Heart left ventricle (tissue), 16 donors: ENCODE measurements around the gene SYT3. TPM values are rescaled to one million over a fixed set of nuclear protein-coding genes. Genes with fewer than 3 reads are reported as not detected.
A peak's percentile ranks its signal among the peaks of the same experiment; 100 is the strongest.

Experiments
- ATAC-seq, 4 donors: fragments of 200-7000 bp; cut with Tn5 transposase; one replicate each; pipeline ENCODE4 v1.9.1; 2020 to 2022; ENCODE audit warnings: moderate library complexity in 4 of 4, mild to moderate bottlenecking in 3 of 4, moderate number of reproducible peaks in 1 of 4
- DNase-seq, 5 donors: peaks; one replicate each; pipeline ENCODE4 v3.0.0-alpha.2; 2020
- H3K27ac ChIP-seq, 12 donors: fragments of 200-600 bp; sonication (generic) in 4 of 12; one replicate each; pipeline versions ENCODE4 v1.5.0 to v1.8.0; 2016 to 2022; ENCODE audit warnings: mild to moderate bottlenecking in 2 of 12
- H3K27me3 ChIP-seq, 9 donors: fragments of 200-600 bp; sonication (generic) in 2 of 9; one replicate each; pipeline versions ENCODE4 v1.5.1 to v1.8.0; 2016 to 2022; ENCODE audit warnings: mild to moderate bottlenecking in 3 of 9
- H3K36me3 ChIP-seq, 9 donors: fragments of 200-600 bp; sonication (generic) in 2 of 9; one replicate each; pipeline versions ENCODE4 v1.5.0 to v1.8.0; 2018 to 2022; ENCODE audit warnings: mild to moderate bottlenecking in 2 of 9
- H3K4me1 ChIP-seq, 12 donors: fragments of 200-600 bp; sonication (generic) in 4 of 12; one replicate each; pipeline versions ENCODE4 v1.5.0 to v1.8.0; 2016 to 2022; ENCODE audit warnings: mild to moderate bottlenecking in 3 of 12
- H3K4me3 ChIP-seq, 12 donors: fragments of 200-600 bp; sonication (generic) in 4 of 12; one replicate each; pipeline versions ENCODE4 v1.5.0 to v1.8.0; 2017 to 2022; ENCODE audit warnings: mild to moderate bottlenecking in 9 of 12, moderate library complexity in 4 of 12
- H3K9me3 ChIP-seq, 12 donors: fragments of 200-600 bp; sonication (generic) in 4 of 12; one replicate each; pipeline versions ENCODE4 v1.5.0 to v1.8.0; 2016 to 2022; ENCODE audit warnings: mild to moderate bottlenecking in 1 of 12
- POLR2A ChIP-seq, 2 donors: fragments of 450-650 bp; IDR thresholded peaks; one replicate each; pipeline ENCODE4 v1.6.1; 2017; ENCODE audit warnings: antibody characterized with exemption in 2 of 2, mild to moderate bottlenecking in 2 of 2, moderate library complexity in 2 of 2
- WGBS, 4 donors: extraction: QIAGEN DNeasy Blood & Tissue Kit in 2 of 4; methylation state at CpG; one replicate each; pipeline versions ENCODE4 v1.1.5 to v1.1.7; 2013 to 2018; 5-methylcytosine and 5-hydroxymethylcytosine counted together
- intact Hi-C, 10 donors: fragments of 100-400 bp; cut with DNase I; formaldehyde crosslinking; loops; one replicate each; pipeline versions ENCODE4 v1.11.1 to v1.14.2; 2022
- polyA plus RNA-seq, 2 donors: library from polyadenylated mRNA; stranded (reverse); fragments of 200-250 nt; gene quantifications; one replicate each; pipeline ENCODE4 v1.2.3, GENCODE V29; 2013
- total RNA-seq, 9 donors: library from RNA; depleted of rRNA in 2 of 9; stranded (reverse); fragments of >200 nt in 2 of 9; fragmentation: NEBNext Ultra II Directional in 3 of 9; extraction: Animal tissue kit (Norgen Biotek cat#: 25700) in 3 of 9; gene quantifications; one replicate each; pipeline versions ENCODE4 v1.1.0 to v1.2.4, GENCODE V29; 2016 to 2023
- TF ChIP-seq, protein P1 (sequence below), 12 donors: fragments of 200-600 bp; sonication (generic) in 4 of 12; IDR thresholded peaks; one replicate each; pipeline versions ENCODE4 v1.5.0 to v1.8.0; 2018 to 2022; ENCODE audit warnings: antibody characterized with exemption in 12 of 12, mild to moderate bottlenecking in 5 of 12
- donor health status: ischemic (EF 13 %, LVEDD 7.1; RV severe dilation, severe dysfunction).
- donor health status: healthy with polysubstance abuse.
- donor health status: DM: no; HTN: yes; CAD: no.
- donor health status: DM: no; HTN: no; CAD: no.
- donor health status: ischemic (EF 25% LVEDD 6.9; RV normal size, moderate dysfunction).
- donor health status: ischemic (EF 25% LVEDD 5.7; RV mildly dilated, moderate dysfunction).
- donor health status: healthy.
- donor health status: DM: yes; HTN: yes; CAD: no.
- donor health status: ischemic (EF 35%, LVEDD 5.7; RV mildly dilated, moderate dysfunction).
- donor health status: nonischemic (EF 11% LVEDD 7.7; RV severe dilation, severe dysfunction).
- donor health status: DM: yes; HTN: yes; CAD: no.
- donor health status: PGD.
- donor health status: ischemic (EF 29% LVEDD 5.4; RV normal size, mild dysfunction).
- donor health status: nonischemic (EF 23%, LVEDD 6.1; RV moderate dilation, normal function).

Gene SYT3
- total and polyA plus RNA-seq, 11 donors: 0.06 to 0.75 (median 0.20) TPM; not detected in 6

DNA sequence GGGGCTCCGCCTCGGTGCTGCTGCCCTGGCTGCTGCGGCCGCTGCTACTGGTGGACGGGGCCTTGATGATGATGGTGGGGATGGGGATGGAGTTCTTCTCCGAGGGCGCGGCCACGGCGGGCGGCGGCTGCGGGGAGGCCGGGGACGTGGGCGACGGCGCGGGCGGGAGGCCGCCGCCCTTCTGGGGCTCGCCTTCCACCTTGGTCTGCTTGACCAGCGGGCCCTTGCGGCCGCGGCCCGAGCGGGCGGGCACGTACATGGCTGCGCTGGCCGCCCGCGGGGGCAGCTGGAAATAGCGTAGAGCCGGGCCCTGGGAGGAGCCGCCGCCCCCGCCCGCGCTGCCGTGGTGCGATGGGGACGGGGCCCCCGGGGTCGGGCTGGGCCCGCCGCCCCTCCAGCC, 28.7 kb upstream of the SYT3 start:
- Histone ChIP-seq H3K9me3 (no peaks in the 10 kb centered on the region), H3K4me3 (no peak overlapping the region), H3K36me3 (no peaks in the 10 kb centered on the region), H3K4me1 (peaks cover 0 to 27% (median 0%) of the 10 kb centered on the region in 12 donors), H3K27ac (no peak overlapping the region), H3K27me3 (peaks cover 33 to 92% (median 57%) of the 10 kb centered on the region in 9 donors)
- no peak for DNase-seq
- TF ChIP-seq, protein P1, sequence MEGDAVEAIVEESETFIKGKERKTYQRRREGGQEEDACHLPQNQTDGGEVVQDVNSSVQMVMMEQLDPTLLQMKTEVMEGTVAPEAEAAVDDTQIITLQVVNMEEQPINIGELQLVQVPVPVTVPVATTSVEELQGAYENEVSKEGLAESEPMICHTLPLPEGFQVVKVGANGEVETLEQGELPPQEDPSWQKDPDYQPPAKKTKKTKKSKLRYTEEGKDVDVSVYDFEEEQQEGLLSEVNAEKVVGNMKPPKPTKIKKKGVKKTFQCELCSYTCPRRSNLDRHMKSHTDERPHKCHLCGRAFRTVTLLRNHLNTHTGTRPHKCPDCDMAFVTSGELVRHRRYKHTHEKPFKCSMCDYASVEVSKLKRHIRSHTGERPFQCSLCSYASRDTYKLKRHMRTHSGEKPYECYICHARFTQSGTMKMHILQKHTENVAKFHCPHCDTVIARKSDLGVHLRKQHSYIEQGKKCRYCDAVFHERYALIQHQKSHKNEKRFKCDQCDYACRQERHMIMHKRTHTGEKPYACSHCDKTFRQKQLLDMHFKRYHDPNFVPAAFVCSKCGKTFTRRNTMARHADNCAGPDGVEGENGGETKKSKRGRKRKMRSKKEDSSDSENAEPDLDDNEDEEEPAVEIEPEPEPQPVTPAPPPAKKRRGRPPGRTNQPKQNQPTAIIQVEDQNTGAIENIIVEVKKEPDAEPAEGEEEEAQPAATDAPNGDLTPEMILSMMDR (IDR thresholded peaks at IDR 0.05): no peak
- TF ChIP-seq POLR2A (IDR thresholded peaks at IDR 0.05): no peak
- 1 to 5% (median 2%) methylated on average over 12 to 49 of the region's 49 CpGs for WGBS, 4 donors
- intact Hi-C loops: no loop called here
- ATAC-seq: no peak

GRCh38 chr19:50667759-50668231, 28.1 kb upstream of the SYT3 start:
- Histone ChIP-seq H3K36me3 (no peaks in the 10 kb centered on the region), H3K9me3 (no peaks in the 10 kb centered on the region), H3K4me1 (peaks cover 0 to 27% (median 0%) of the 10 kb centered on the region in 12 donors), H3K4me3 (peak overlapping the region in 1 of 12 donors; percentile 8), H3K27ac (no peak overlapping the region), H3K27me3 (peaks cover 33 to 86% (median 51%) of the 10 kb centered on the region in 9 donors)
- intact Hi-C loops: no loop called here
- ATAC-seq (no peak), DNase-seq (no peak)
- WGBS, 4 donors: 0 to 3% (median 2%) methylated on average over 1 to 58 of the region's 58 CpGs; no CpG with 5 or more reads in 1 of the 4 donors
- TF ChIP-seq, protein P1 (IDR thresholded peaks at IDR 0.05): no peak
- no peak for TF ChIP-seq POLR2A (IDR thresholded peaks at IDR 0.05)

DNA sequence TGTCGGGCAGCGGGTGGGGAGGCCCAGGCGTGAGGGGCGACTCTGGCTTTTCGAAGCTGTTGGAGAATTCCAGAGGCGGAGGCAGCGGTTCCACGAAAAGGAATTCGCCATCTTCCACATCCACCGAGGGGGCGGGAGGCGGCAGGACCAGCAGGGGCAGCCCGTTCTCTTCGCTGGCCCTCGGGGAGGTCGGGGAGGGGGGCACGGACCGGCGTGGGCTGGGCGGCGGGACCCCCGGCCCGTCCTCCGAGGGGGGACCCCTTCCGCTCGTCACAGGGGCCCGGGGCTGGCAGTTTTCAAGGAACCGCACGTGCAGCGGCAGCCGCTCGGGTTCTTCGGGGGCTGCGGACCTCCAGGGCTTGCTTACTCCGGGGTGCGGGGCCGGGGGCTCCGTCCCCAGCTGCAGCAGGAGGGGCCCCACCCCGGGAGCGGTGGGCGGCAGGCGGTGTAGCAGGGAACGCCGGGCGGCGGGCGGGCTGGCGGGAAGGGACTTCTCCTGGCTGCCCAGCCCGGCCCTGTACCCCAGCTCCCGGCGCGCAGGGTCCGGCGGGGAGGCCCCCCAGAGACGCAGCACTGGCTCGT, 27.6 kb upstream of the SYT3 start:
- Histone ChIP-seq H3K36me3 (no peaks in the 10 kb centered on the region), H3K4me1 (peaks cover 0 to 27% (median 0%) of the 10 kb centered on the region in 12 donors), H3K4me3 (peak overlapping the region in 1 of 12 donors; percentile 8), H3K9me3 (no peaks in the 10 kb centered on the region), H3K27me3 (peaks cover 33 to 84% (median 50%) of the 10 kb centered on the region in 9 donors), H3K27ac (no peak overlapping the region)
- TF ChIP-seq, protein P1 (IDR thresholded peaks at IDR 0.05): no peak
- no peak for TF ChIP-seq POLR2A (IDR thresholded peaks at IDR 0.05)
- ATAC-seq (no peak), DNase-seq (no peak)
- intact Hi-C loops: no loop called here
- WGBS, 4 donors: 4 to 13% (median 7%) methylated on average over 17 to 56 of the region's 56 CpGs

- Histone ChIP-seq H3K9me3 (no peaks in the 10 kb centered on the region), H3K36me3 (no peaks in the 10 kb centered on the region), H3K27me3 (peaks cover 33 to 84% (median 55%) of the 10 kb centered on the region in 9 donors), H3K27ac (no peak overlapping the region), H3K4me3 (no peak overlapping the region), H3K4me1 (peaks cover 0 to 27% (median 0%) of the 10 kb centered on the region in 12 donors)
- intact Hi-C loops: no loop called here
- no peak for TF ChIP-seq POLR2A (IDR thresholded peaks at IDR 0.05)
- TF ChIP-seq, protein P1 (IDR thresholded peaks at IDR 0.05): no peak
- ATAC-seq: no peak
- 13 to 25% (median 17%) methylated on average over 17 to 47 of the region's 47 CpGs for WGBS, 4 donors
- DNase-seq: no peak
Observed at GRCh38 chr19:50666346-50667176, 26.9 kb upstream of the SYT3 start.
